ENCODE data around the gene PAM. TPM values are rescaled to one million over a fixed set of nuclear protein-coding genes. Genes with fewer than 3 reads are reported as not detected.

The PAM gene
- total RNA-seq, 4 donors from 2014 or later, result 73.0 to 181 (median 138) TPM

DNA sequence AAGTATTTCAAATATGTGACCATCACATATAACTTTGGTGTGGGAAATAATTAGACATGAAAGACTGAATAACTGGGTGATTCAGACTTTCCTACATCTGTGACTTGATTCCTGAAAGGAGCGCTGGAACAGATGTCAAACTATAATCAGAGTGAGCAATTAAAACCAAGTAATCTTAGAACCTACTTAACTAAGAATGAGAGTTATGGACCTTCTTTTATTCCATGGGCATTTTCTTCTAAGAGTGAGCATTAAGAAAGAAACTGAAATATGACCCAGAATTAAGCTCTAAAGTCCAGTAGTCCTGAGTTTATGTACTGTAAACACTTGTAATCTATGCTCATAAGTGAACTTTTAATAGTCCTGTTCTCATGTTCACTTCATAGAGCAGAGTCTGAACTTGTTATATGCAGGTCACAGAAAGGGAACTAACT is 68.4 kb downstream of the PAM start:
- no peak for DNase-seq
- Histone ChIP-seq H3K9me3 (no peaks in the 10 kb centered on the region), H3K27ac (no peak overlapping the region)

DNA sequence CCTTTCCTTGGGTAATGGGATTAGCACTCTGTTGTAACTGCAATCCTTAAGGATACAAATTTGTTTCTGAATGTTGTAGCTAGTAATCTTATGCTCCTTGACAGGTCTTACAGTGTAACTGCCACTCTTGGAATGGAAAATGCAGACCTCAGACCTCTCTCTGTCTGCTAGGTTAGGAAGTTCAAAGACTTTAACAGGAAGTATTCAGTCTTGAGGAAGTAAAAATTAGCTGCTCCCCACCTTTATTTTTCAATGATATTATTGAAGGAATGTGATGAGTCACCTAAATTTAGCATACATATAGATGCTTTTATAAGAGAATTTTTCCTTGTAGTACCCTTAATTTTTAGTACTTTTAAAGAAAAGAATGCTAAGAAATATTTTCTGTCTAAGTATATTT is 71.5 kb downstream of the PAM start:
- intact Hi-C loops (cut with DNase I; ENCODE audit: low total_unique reads) (no loop called here), in situ Hi-C loops (cut with MboI; ENCODE audit: low pct_ligation_motif_present in 1 of 4, low pct_unique_long_range_greater_than_20kb in 1 of 4, low sequenced_read_pairs in 3 of 4) (no loop called here)
- no peak overlapping the region for H3K27ac ChIP-seq
- no peak for DNase-seq
- H3K27me3 ChIP-seq, result no peaks in the 10 kb centered on the region
- peaks cover 0 to 4% (median 0%) of the 10 kb centered on the region in 4 donors for H3K4me1 ChIP-seq
- TF ChIP-seq EP300 (IDR thresholded peaks at IDR 0.05; ENCODE audit: low read depth) (no peak), POLR2AphosphoS5 (IDR thresholded peaks at IDR 0.05) (no peak), POLR2A (IDR thresholded peaks at IDR 0.05) (no peak)
- TF ChIP-seq, protein P1, sequence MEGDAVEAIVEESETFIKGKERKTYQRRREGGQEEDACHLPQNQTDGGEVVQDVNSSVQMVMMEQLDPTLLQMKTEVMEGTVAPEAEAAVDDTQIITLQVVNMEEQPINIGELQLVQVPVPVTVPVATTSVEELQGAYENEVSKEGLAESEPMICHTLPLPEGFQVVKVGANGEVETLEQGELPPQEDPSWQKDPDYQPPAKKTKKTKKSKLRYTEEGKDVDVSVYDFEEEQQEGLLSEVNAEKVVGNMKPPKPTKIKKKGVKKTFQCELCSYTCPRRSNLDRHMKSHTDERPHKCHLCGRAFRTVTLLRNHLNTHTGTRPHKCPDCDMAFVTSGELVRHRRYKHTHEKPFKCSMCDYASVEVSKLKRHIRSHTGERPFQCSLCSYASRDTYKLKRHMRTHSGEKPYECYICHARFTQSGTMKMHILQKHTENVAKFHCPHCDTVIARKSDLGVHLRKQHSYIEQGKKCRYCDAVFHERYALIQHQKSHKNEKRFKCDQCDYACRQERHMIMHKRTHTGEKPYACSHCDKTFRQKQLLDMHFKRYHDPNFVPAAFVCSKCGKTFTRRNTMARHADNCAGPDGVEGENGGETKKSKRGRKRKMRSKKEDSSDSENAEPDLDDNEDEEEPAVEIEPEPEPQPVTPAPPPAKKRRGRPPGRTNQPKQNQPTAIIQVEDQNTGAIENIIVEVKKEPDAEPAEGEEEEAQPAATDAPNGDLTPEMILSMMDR (IDR thresholded peaks at IDR 0.05), result no peak
- H3K4me3 ChIP-seq, result no peak overlapping the region
- no peaks in the 10 kb centered on the region for H3K9me3 ChIP-seq
- no peaks in the 10 kb centered on the region for H3K36me3 ChIP-seq

More for the DNA sequence above, 68.4 kb downstream of the PAM start:
- no peaks in the 10 kb centered on the region for H3K36me3 ChIP-seq
- intact Hi-C loops (cut with DNase I; ENCODE audit: low total_unique reads), result no loop called here
- TF ChIP-seq EP300 (IDR thresholded peaks at IDR 0.05; ENCODE audit: low read depth) (no peak), POLR2AphosphoS5 (IDR thresholded peaks at IDR 0.05) (no peak), POLR2A (IDR thresholded peaks at IDR 0.05) (no peak)
- TF ChIP-seq, protein P1 (IDR thresholded peaks at IDR 0.05), result no peak
- 59 to 70% methylated on average over 1 of the region's 1 CpG for WGBS, 2 donors (ENCODE audit: low coverage in 1 of 2)
- peaks cover 0 to 4% (median 0%) of the 10 kb centered on the region in 4 donors for H3K4me1 ChIP-seq
- in situ Hi-C loops (cut with MboI; ENCODE audit: low pct_ligation_motif_present in 1 of 4, low pct_unique_long_range_greater_than_20kb in 1 of 4, low sequenced_read_pairs in 3 of 4), result no loop called here
- H3K4me3 ChIP-seq, result no peak overlapping the region
- no peaks in the 10 kb centered on the region for H3K27me3 ChIP-seq

DNA sequence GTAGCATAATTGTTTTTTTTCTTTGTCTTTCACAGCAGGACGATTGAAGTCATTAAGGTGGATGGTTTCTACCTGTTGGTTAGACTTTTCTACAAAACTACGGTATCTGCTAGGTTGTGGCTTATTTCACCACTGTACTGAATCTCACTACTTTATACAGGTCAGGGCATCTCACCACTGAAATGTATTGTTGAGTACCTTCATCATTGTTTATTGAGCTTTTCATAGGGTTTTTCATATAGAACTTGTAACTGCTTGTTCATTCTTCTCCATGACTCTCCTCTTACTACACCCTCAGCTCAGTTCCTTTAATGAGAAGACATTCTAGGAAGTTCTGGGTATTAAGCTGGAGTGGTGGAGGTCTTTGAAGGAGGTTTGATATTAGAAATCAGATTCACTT is 75.1 kb downstream of the PAM start:
- no peak for DNase-seq
- 88 to 90% methylated on average over 2 of the region's 2 CpGs for WGBS, 2 donors (ENCODE audit: low coverage in 1 of 2)
- intact Hi-C loops (cut with DNase I; ENCODE audit: low total_unique reads), result no loop called here

DNA sequence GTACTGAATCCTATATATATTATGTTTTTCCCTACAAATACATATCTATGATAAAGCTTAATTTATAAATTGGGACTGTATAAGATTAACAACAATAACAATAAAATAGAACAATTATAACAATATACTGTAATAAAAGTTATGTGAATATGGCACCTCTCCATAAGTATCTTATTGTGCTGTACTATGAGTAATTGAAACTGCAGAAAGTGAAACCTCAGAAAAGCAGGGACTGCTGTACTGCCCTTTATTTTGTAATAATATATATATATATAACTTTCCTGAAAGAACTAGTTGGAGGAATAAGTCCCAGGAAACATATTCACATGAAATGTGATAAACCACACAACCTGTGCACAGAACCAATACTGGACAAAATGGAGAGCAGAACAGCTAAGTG is 77.3 kb downstream of the PAM start:
- TF ChIP-seq, protein P1 (IDR thresholded peaks at IDR 0.05), result no peak
- TF ChIP-seq POLR2A (IDR thresholded peaks at IDR 0.05) (no peak), POLR2AphosphoS5 (IDR thresholded peaks at IDR 0.05) (no peak), EP300 (IDR thresholded peaks at IDR 0.05; ENCODE audit: low read depth) (no peak)
- intact Hi-C loops (cut with DNase I; ENCODE audit: low total_unique reads), result no loop called here
- DNase-seq, result no peak
- Histone ChIP-seq H3K27ac (no peak overlapping the region), H3K4me1 (peaks cover 0 to 9% (median 0%) of the 10 kb centered on the region in 4 donors), H3K4me3 (no peak overlapping the region), H3K27me3 (no peaks in the 10 kb centered on the region), H3K9me3 (no peaks in the 10 kb centered on the region), H3K36me3 (no peaks in the 10 kb centered on the region)
- in situ Hi-C loops (cut with MboI; ENCODE audit: low pct_ligation_motif_present in 1 of 4, low pct_unique_long_range_greater_than_20kb in 1 of 4, low sequenced_read_pairs in 3 of 4), result no loop called here

More for the DNA sequence above, 75.1 kb downstream of the PAM start:
- H3K27me3 ChIP-seq, result no peaks in the 10 kb centered on the region
- H3K4me1 ChIP-seq, result peaks cover 0 to 9% (median 0%) of the 10 kb centered on the region in 4 donors
- TF ChIP-seq POLR2AphosphoS5 (IDR thresholded peaks at IDR 0.05), result no peak
- in situ Hi-C loops (cut with MboI; ENCODE audit: low pct_ligation_motif_present in 1 of 4, low pct_unique_long_range_greater_than_20kb in 1 of 4, low sequenced_read_pairs in 3 of 4), result no loop called here
- no peaks in the 10 kb centered on the region for H3K9me3 ChIP-seq
- H3K36me3 ChIP-seq, result no peaks in the 10 kb centered on the region
- no peak overlapping the region for H3K27ac ChIP-seq
- H3K4me3 ChIP-seq, result no peak overlapping the region

DNA sequence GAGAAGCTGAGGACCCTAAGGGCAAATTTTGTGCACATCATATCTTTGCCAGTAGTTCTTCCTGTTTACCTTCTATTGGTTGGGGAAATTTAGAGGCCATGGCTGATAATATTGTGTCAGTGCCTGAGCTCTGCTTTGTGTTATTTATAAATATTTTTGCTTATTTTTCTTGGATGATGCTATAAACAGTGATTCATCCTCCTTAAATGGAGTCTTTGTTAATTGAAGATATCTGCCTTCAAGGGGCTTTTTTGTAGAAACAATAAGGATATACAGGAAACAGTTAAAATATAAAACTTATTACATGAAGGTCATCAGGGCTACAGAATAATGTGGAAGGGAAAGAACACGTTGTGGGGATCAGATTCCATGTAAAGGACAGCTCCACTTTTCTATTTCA is 78.0 kb downstream of the PAM start:
- no peak for TF ChIP-seq POLR2AphosphoS5 (IDR thresholded peaks at IDR 0.05)
- no peak for TF ChIP-seq EP300 (IDR thresholded peaks at IDR 0.05; ENCODE audit: low read depth)
- no peak for TF ChIP-seq POLR2A (IDR thresholded peaks at IDR 0.05)
- TF ChIP-seq, protein P1 (IDR thresholded peaks at IDR 0.05), result no peak
- Histone ChIP-seq H3K4me1 (peaks cover 0 to 9% (median 0%) of the 10 kb centered on the region in 4 donors), H3K9me3 (no peaks in the 10 kb centered on the region), H3K27me3 (no peaks in the 10 kb centered on the region), H3K4me3 (no peak overlapping the region), H3K27ac (no peak overlapping the region), H3K36me3 (no peaks in the 10 kb centered on the region)
- WGBS, 2 donors (ENCODE audit: low coverage in 1 of 2), result 47 to 67% methylated on average over 1 of the region's 1 CpG
- in situ Hi-C loops (cut with MboI; ENCODE audit: low pct_ligation_motif_present in 1 of 4, low pct_unique_long_range_greater_than_20kb in 1 of 4, low sequenced_read_pairs in 3 of 4), result no loop called here
- DNase-seq, result no peak
- intact Hi-C loops (cut with DNase I; ENCODE audit: low total_unique reads), result no loop called here

Measured in transverse colon (tissue), 4 donors.